PC-3 (cell line): ENCODE data around the gene ASB10. TPM values are rescaled to one million over a fixed set of nuclear protein-coding genes. Genes with fewer than 3 reads are reported as not detected.

ENCODE experiments used
- ATAC-seq: fragments of 200-7000 bp; cut with Tn5 transposase; 2 replicates; pipeline ENCODE4 v1.9.1; 2020; ENCODE audit warnings: mild to moderate bottlenecking, moderate library complexity
- BruUV-seq: library from RNA; stranded (reverse); fragments of 400-500 nt; replicated peaks from 2 replicates; lab custom pipeline; 2021; lab: Mats Ljungman, UMichigan
- CTCF ChIA-PET: fragments of 300-600 bp; sonication (Branson Sonifier 250); formaldehyde crosslinking; loops from one replicate; lab custom pipeline; 2022; ENCODE audit warnings: antibody characterized with exemption; lab: Charles Lee
- POLR2A ChIA-PET: fragments of 300-600 bp; sonication (Branson Sonifier 250); formaldehyde crosslinking; loops from one replicate; lab custom pipeline; 2022; ENCODE audit warnings: antibody characterized with exemption; ENCODE audit not compliant: unreplicated experiment; lab: Charles Lee
- DNase-seq: peaks from one replicate; pipeline ENCODE4 v3.0.0-alpha.2; 2015
- H2AFZ ChIP-seq: fragments of 300-600 bp; sonication (generic); 2 replicates; pipeline ENCODE4 v1.6.0; 2016; ENCODE audit warnings: antibody characterized with exemption, low read length
- H3F3A ChIP-seq: fragments of 300-600 bp; sonication (generic); one replicate; pipeline ENCODE4 v1.6.0; 2017; ENCODE audit warnings: antibody characterized with exemption, low read length, control low read depth, mild to moderate bottlenecking; ENCODE audit not compliant: unreplicated experiment
- H3K27ac ChIP-seq: fragments of 300-600 bp; sonication (generic); 2 replicates; pipeline ENCODE4 v1.5.1; 2016; ENCODE audit warnings: mild to moderate bottlenecking, low read length
- H3K27me3 ChIP-seq: fragments of 300-600 bp; sonication (generic); 2 replicates; pipeline ENCODE4 v1.6.1; 2016; ENCODE audit warnings: low read length, mixed read lengths
- H3K36me3 ChIP-seq: fragments of 300-600 bp; sonication (generic); 2 replicates; pipeline ENCODE4 v1.6.1; 2016; ENCODE audit warnings: low read depth, mixed run types, low read length, mixed read lengths
- H3K4me1 ChIP-seq: fragments of 300-600 bp; sonication (generic); 2 replicates; pipeline ENCODE4 v1.5.1; 2016; ENCODE audit warnings: low read length; ENCODE audit not compliant: insufficient read depth
- H3K4me2 ChIP-seq: fragments of 300-600 bp; sonication (generic); 2 replicates; pipeline ENCODE4 v1.6.0; 2016; ENCODE audit warnings: low read length
- H3K4me3 ChIP-seq: fragments of 300-600 bp; sonication (generic); 2 replicates; pipeline ENCODE4 v1.5.1; 2016; ENCODE audit warnings: mild to moderate bottlenecking, low read length, mixed read lengths
- H3K79me2 ChIP-seq: fragments of 300-600 bp; sonication (generic); 2 replicates; pipeline ENCODE4 v1.6.1; 2017; ENCODE audit warnings: low read length, mixed read lengths
- H3K9ac ChIP-seq: fragments of 300-600 bp; sonication (generic); 2 replicates; pipeline ENCODE4 v1.6.0; 2016; ENCODE audit warnings: mild to moderate bottlenecking, low read length
- H3K9me2 ChIP-seq: fragments of 300-600 bp; sonication (generic); replicated peaks from 2 replicates; pipeline ENCODE4 v1.6.1; 2016; ENCODE audit warnings: mixed run types, low read length, mixed read lengths
- H3K9me3 ChIP-seq: fragments of 300-600 bp; sonication (generic); 2 replicates; pipeline ENCODE4 v1.6.1; 2016; ENCODE audit warnings: low read length, mixed read lengths
- H4K20me1 ChIP-seq: fragments of 300-600 bp; sonication (generic); 2 replicates; pipeline ENCODE4 v1.6.1; 2016; ENCODE audit warnings: low read length, mixed read lengths
- EZH2 ChIP-seq: fragments of 300-600 bp; sonication (generic); IDR thresholded peaks from one replicate; pipeline ENCODE4 v1.6.1; 2017; ENCODE audit warnings: antibody characterized with exemption, mild to moderate bottlenecking, low read length; ENCODE audit not compliant: unreplicated experiment
- EZH2phosphoT487 ChIP-seq: fragments of 300-600 bp; sonication (generic); IDR thresholded peaks from 2 replicates; pipeline ENCODE4 v1.6.1; 2018; ENCODE audit warnings: mild to moderate bottlenecking, antibody characterized with exemption, low read length, borderline replicate concordance
- intact Hi-C: fragments of 100-400 bp; cut with micrococcal nuclease; formaldehyde crosslinking; loops from 2 replicates; pipeline ENCODE4 v1.9.0; 2023
- total RNA-seq: library from RNA; depleted of rRNA; stranded (reverse); fragments of >200 nt; gene quantifications from 2 replicates; pipeline ENCODE4 v1.2.3, GENCODE V29; 2014
- TF ChIP-seq, protein P1 (sequence below): fragments of 300-600 bp; sonication (generic); conservative IDR thresholded peaks from 2 replicates; pipeline ENCODE4 v1.5.1; 2017; ENCODE audit warnings: antibody characterized with exemption, low read depth, mild to moderate bottlenecking, low read length

ASB10 gene
- total RNA-seq, 1 experiment from 2014 or later, result not detected

DNA sequence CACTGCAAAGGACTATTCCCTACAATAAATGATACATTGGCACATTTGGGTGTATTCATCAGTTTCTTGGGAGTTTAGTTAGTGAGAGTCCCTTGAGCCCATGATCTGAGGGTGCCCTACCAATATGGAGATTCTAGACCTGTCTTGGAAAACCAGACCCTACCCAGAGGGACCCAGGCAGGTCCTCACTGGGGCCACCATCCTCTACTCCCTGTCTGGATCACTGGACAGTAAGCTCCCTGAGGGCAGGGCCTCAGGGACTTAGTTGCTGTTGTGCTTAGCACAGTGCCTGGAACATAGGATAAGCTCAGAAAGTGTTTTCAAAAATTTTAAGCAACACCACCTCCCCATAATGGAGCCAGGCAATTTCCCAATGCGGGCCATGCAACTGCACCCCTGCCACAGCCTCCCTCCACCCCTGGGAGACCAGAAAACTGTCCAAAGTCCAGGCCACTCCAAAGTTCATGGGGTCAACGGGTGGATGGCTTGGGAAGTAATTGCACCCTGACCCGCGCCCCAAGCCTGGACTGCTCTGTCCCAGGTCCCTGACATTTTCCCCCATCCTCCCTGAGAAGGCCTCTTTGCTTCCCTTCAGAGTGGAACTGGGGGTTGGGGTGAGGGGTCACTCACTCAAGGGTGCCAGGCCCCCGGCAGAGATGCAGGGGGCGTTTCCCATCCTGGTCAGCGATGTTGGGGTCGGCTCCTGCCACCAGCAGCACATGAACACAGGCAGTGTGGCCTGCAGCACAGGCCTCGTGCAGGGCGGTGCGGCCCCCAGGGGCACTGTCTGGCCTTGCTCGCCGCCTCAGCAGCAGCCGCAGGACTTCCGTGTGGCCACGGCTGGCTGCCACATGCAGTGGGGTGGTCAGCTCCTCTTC lies 1.0 kb downstream of the ASB10 start:
- no peak for ATAC-seq
- POLR2A ChIA-PET, result no interaction called here
- Histone ChIP-seq H3F3A (no peaks in the 10 kb centered on the region), H3K9me3 (no peaks in the 10 kb centered on the region), H3K36me3 (no peaks in the 10 kb centered on the region), H3K4me1 (no peaks in the 10 kb centered on the region), H2AFZ (no peak overlapping the region), H3K27ac (no peak overlapping the region), H3K4me3 (no peak overlapping the region), H3K9ac (no peak overlapping the region), H3K27me3 (peaks cover 35% of the 10 kb centered on the region), H3K9me2 (no peaks in the 10 kb centered on the region), H3K4me2 (no peak overlapping the region), H3K79me2 (no peaks in the 10 kb centered on the region), H4K20me1 (no peaks in the 10 kb centered on the region)
- TF ChIP-seq EZH2phosphoT487, result no peak
- TF ChIP-seq EZH2, result no peak
- TF ChIP-seq, protein P1, sequence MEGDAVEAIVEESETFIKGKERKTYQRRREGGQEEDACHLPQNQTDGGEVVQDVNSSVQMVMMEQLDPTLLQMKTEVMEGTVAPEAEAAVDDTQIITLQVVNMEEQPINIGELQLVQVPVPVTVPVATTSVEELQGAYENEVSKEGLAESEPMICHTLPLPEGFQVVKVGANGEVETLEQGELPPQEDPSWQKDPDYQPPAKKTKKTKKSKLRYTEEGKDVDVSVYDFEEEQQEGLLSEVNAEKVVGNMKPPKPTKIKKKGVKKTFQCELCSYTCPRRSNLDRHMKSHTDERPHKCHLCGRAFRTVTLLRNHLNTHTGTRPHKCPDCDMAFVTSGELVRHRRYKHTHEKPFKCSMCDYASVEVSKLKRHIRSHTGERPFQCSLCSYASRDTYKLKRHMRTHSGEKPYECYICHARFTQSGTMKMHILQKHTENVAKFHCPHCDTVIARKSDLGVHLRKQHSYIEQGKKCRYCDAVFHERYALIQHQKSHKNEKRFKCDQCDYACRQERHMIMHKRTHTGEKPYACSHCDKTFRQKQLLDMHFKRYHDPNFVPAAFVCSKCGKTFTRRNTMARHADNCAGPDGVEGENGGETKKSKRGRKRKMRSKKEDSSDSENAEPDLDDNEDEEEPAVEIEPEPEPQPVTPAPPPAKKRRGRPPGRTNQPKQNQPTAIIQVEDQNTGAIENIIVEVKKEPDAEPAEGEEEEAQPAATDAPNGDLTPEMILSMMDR, result no peak
- CTCF ChIA-PET, result no interaction called here
- no TSS peak for BruUV-seq
- DNase-seq, result no peak
- intact Hi-C loops, result no loop called here

DNA sequence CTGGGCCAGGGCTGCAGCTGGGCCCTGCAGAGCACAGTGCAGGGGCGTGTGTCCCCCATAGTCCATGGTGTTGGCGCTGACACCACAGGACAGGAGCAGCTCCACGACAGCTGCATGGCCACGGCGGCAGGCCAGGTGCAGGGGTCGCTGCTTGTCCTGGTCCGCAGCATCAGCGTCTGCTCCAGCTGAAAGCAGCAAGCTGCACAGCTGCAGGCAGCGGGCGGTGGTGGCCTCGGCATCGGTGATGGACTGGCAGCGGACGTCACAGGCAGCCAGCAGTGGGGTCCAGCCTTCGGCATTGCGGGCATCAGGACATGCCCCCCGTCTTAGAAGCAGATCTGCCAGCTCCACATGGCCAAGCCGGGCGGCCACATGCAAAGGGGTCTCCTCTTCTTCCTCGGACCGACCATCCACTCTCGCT lies 6.0 kb downstream of the ASB10 start:
- Histone ChIP-seq H2AFZ (no peak overlapping the region), H3K9ac (no peak overlapping the region), H4K20me1 (no peaks in the 10 kb centered on the region), H3F3A (no peaks in the 10 kb centered on the region), H3K9me2 (no peaks in the 10 kb centered on the region), H3K4me2 (no peak overlapping the region), H3K27me3 (peaks cover 18% of the 10 kb centered on the region; the same call in 1 of the 2 replicates), H3K4me3 (no peak overlapping the region), H3K79me2 (no peaks in the 10 kb centered on the region), H3K9me3 (no peaks in the 10 kb centered on the region), H3K27ac (no peak overlapping the region), H3K4me1 (no peaks in the 10 kb centered on the region), H3K36me3 (no peaks in the 10 kb centered on the region)
- ChIA-PET POLR2A (no interaction called here), CTCF (no interaction called here)
- ATAC-seq, result no peak
- TF ChIP-seq EZH2phosphoT487, result no peak
- intact Hi-C loops, result no loop called here
- BruUV-seq, result no TSS peak
- DNase-seq, result no peak

GRCh38 chr7:151179946-151180345 lies 7.1 kb downstream of the ASB10 start:
- CTCF ChIA-PET, result no interaction called here

More at GRCh38 chr7:151179946-151180345, 7.1 kb downstream of the ASB10 start:
- Histone ChIP-seq H3K9ac (no peak overlapping the region), H3K27ac (no peak overlapping the region), H2AFZ (no peak overlapping the region), H4K20me1 (no peaks in the 10 kb centered on the region), H3K9me3 (no peaks in the 10 kb centered on the region), H3K79me2 (no peaks in the 10 kb centered on the region), H3K27me3 (peaks cover 18% of the 10 kb centered on the region; the same call in 1 of the 2 replicates), H3K36me3 (no peaks in the 10 kb centered on the region), H3K9me2 (no peaks in the 10 kb centered on the region), H3K4me3 (no peak overlapping the region), H3K4me2 (no peak overlapping the region), H3K4me1 (no peaks in the 10 kb centered on the region), H3F3A (no peaks in the 10 kb centered on the region)
- TF ChIP-seq EZH2 (no peak), EZH2phosphoT487 (no peak)
- TF ChIP-seq, protein P1, result no peak
- POLR2A ChIA-PET, result no interaction called here
- DNase-seq, result no peak
- no TSS peak for BruUV-seq
- ATAC-seq, result no peak
- intact Hi-C loops, result no loop called here
